GM13976 (cell line): ENCODE measurements around the gene CFAP57.

Experiments
- DNase-seq: peaks from one replicate; pipeline ENCODE4 v3.0.0; 2012; ENCODE audit warnings: low spot score
- CTCF ChIP-seq: IDR thresholded peaks from 2 replicates; pipeline ENCODE4 v1.5.1; 2012; ENCODE audit warnings: borderline replicate concordance, mild to moderate bottlenecking; ENCODE audit not compliant: insufficient read depth; ENCODE audit errors: extremely low read depth, missing control alignments, control extremely low read depth
- in situ Hi-C: fragments of 300-500 bp; cut with MboI; formaldehyde crosslinking; loops from one replicate; pipeline ENCODE4 v1.12.0; 2022; ENCODE audit warnings: low sequenced_read_pairs, mixed read lengths, inconsistent platforms; ENCODE audit not compliant: unreplicated experiment

The CFAP57 gene

GRCh38 chr1:43237121-43237520, 65.0 kb downstream of the CFAP57 start:
- in situ Hi-C loops: loop anchor here (25.0 kb wide), 2 partner anchors 125 to 700 kb away; partner anchors contain the start of genes ARTN, CDC20, ELOVL1 and IPO13
- no peak for DNase-seq
- no peak for TF ChIP-seq CTCF

- in situ Hi-C loops: loop anchor here (25.0 kb wide), 2 partner anchors 124 to 699 kb away; partner anchors contain the start of genes ARTN, CDC20, ELOVL1 and IPO13
- peak; percentile 66 for TF ChIP-seq CTCF
- DNase-seq: peak; percentile 67
Observed at GRCh38 chr1:43238085-43238484, 66.0 kb downstream of the CFAP57 start.

DNA sequence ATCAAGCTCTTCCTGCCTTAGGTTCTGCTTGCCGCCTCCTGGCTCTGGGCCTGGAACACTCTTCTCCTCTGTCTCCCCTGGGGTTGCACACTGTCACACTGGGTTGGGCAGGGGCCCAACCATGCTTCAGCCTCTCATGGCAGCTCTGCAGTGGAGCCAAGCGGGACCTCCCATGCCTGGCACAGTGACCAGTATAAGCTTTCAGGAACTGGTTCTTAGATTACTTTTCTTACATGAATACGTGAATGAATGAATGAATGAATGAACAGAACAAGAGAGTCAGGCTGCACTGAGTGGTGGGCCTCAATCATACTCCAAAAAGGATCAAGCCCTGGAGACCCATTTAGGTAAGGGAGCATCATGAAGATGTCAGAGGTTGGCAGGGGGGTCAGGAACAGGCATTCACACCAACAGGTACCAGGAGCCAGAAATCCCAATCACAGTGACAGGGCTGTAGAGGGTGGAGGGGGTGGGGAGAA, 66.9 kb downstream of the CFAP57 start:
- TF ChIP-seq CTCF: no peak
- in situ Hi-C loops: loop anchor here (25.0 kb wide), 2 partner anchors 123 to 698 kb away; partner anchors contain the start of genes ARTN, CDC20, ELOVL1 and IPO13
- DNase-seq: no peak

- peak; percentile 85 for DNase-seq
- in situ Hi-C loops: loop anchor here (25.0 kb wide), 2 partner anchors 123 to 698 kb away; partner anchors contain the start of genes ARTN, CDC20, ELOVL1 and IPO13
- TF ChIP-seq CTCF: no peak
Observed at GRCh38 chr1:43239484-43239883, 67.4 kb downstream of the CFAP57 start.

DNA sequence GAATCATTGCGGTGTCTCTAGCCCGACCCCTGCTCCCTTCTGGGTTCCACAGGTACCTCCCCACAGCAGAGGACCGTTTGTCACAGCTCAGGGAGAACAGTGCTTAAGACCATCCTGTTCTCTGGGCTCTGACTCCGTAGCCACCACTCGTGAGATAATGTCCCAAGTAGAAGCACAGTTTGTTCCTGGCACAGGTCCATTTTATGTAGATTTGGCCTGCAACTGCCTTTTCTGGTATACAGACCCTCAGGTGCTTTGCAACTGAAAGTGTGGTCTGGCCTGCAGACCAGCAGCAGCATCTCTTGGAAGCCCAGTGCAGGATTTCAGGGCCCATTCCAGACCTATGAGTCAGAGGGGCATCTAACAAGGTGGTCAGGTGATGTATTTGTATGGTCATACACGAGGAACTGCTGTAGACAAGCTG, 69.3 kb downstream of the CFAP57 start:
- no peak for TF ChIP-seq CTCF
- DNase-seq: no peak
- in situ Hi-C loops: loop anchor here (25.0 kb wide), 2 partner anchors 121 to 696 kb away; partner anchors contain the start of genes ARTN, CDC20, ELOVL1 and IPO13

DNA sequence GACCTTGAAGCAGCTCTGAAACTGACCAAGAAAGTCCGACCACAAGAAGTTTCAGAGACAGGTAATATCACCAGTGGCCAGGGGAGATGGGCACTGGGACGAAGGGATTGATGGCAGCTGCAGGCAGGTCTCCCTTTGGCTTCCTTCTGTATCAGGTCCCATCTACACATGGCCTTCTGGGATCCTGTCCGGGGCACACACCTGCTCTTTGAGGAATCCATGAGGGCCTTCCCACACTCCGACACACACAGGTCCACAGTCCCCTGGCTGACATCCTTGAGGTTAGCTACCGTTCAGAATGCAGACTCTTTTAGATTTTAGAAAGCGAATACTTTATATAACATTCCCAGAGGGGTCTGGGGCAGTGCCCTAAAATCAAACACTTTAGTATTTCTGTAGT, 71.2 kb downstream of the CFAP57 start:
- no peak for TF ChIP-seq CTCF
- DNase-seq: no peak
- in situ Hi-C loops: loop anchor here (25.0 kb wide), 2 partner anchors 119 to 694 kb away; partner anchors contain the start of genes ARTN, CDC20, ELOVL1 and IPO13
